HUES64 (cell line): ENCODE results near the gene GALNTL6.
"Not testable (repeated sequence)": the region's sequence is repeated elsewhere in the genome, so short reads cannot be mapped to it uniquely, and the experiment has no call there.

Experiments
- H3K27ac ChIP-seq: 2 replicates; pipeline ENCODE4 v1.7.0; 2013; ENCODE audit warnings: low read depth, low read length, inconsistent platforms
- H3K27me3 ChIP-seq: 2 replicates; pipeline ENCODE4 v1.6.1; 2013; ENCODE audit warnings: mild to moderate bottlenecking, low read length; ENCODE audit not compliant: insufficient read depth
- H3K36me3 ChIP-seq: 2 replicates; pipeline ENCODE4 v1.6.1; 2013; ENCODE audit warnings: mild to moderate bottlenecking, low read length; ENCODE audit not compliant: insufficient read depth
- H3K4me1 ChIP-seq: 2 replicates; pipeline ENCODE4 v1.6.1; 2013; ENCODE audit warnings: mild to moderate bottlenecking, low read length, moderate library complexity; ENCODE audit not compliant: insufficient read depth
- H3K4me3 ChIP-seq: 2 replicates; pipeline ENCODE4 v1.5.1; 2013; ENCODE audit warnings: mild to moderate bottlenecking, low read length, moderate library complexity
- H3K9ac ChIP-seq: 2 replicates; pipeline ENCODE4 v1.6.1; 2013; ENCODE audit warnings: mild to moderate bottlenecking, low read depth, low read length
- H3K9me3 ChIP-seq: 2 replicates; pipeline ENCODE4 v1.6.1; 2013; ENCODE audit warnings: low read depth, low read length; ENCODE audit not compliant: insufficient read depth
- WGBS: fragments of 150-250, 120-280 bp; methylation state at CpG from one replicate; pipeline ENCODE4 v1.1.7; 2013; ENCODE audit warnings: missing lambda C conversion rate; 5-methylcytosine and 5-hydroxymethylcytosine counted together

Gene GALNTL6

GRCh38 chr4:172698256-172698655 lies 885.1 kb downstream of the GALNTL6 start:
- WGBS: 54% methylated on average over 4 of the region's 4 CpGs

GRCh38 chr4:172705565-172705964 lies 892.4 kb downstream of the GALNTL6 start:
- Histone ChIP-seq H3K9me3 (peaks cover 19% of the 10 kb centered on the region), H3K27ac (no peak overlapping the region), H3K4me3 (no peak overlapping the region), H3K36me3 (no peaks in the 10 kb centered on the region), H3K27me3 (no peaks in the 10 kb centered on the region), H3K9ac (no peak overlapping the region), H3K4me1 (peaks cover 25% of the 10 kb centered on the region)

More at GRCh38 chr4:172698256-172698655, 885.1 kb downstream of the GALNTL6 start:
- H3K4me3 ChIP-seq: no peak overlapping the region
- no peaks in the 10 kb centered on the region for H3K9me3 ChIP-seq
- H3K4me1 ChIP-seq: no peaks in the 10 kb centered on the region
- no peak overlapping the region for H3K27ac ChIP-seq
- no peaks in the 10 kb centered on the region for H3K36me3 ChIP-seq
- no peaks in the 10 kb centered on the region for H3K27me3 ChIP-seq
- no peak overlapping the region for H3K9ac ChIP-seq

GRCh38 chr4:172706000-172706399 lies 892.8 kb downstream of the GALNTL6 start:
- Histone ChIP-seq H3K4me1 (peaks cover 25% of the 10 kb centered on the region), H3K27me3 (no peaks in the 10 kb centered on the region), H3K9ac (no peak overlapping the region), H3K9me3 (peaks cover 19% of the 10 kb centered on the region), H3K36me3 (no peaks in the 10 kb centered on the region), H3K4me3 (no peak overlapping the region), H3K27ac (no peak overlapping the region)

GRCh38 chr4:172707622-172708021 lies 894.4 kb downstream of the GALNTL6 start:
- Histone ChIP-seq H3K9ac (no peak overlapping the region), H3K4me1 (peaks cover 25% of the 10 kb centered on the region), H3K36me3 (no peaks in the 10 kb centered on the region), H3K27me3 (no peaks in the 10 kb centered on the region), H3K27ac (no peak overlapping the region), H3K4me3 (no peak overlapping the region), H3K9me3 (peaks cover 19% of the 10 kb centered on the region)
- 92% methylated on average over 1 of the region's 1 CpG for WGBS

- H3K27ac ChIP-seq: no peak overlapping the region
- H3K4me1 ChIP-seq: peaks cover 25% of the 10 kb centered on the region
- no peaks in the 10 kb centered on the region for H3K36me3 ChIP-seq
- WGBS: 94% methylated on average over 5 of the region's 5 CpGs
- no peak overlapping the region for H3K9ac ChIP-seq
- H3K4me3 ChIP-seq: no peak overlapping the region
- H3K27me3 ChIP-seq: no peaks in the 10 kb centered on the region
- peaks cover 19% of the 10 kb centered on the region for H3K9me3 ChIP-seq
These were observed 895.0 kb downstream of the GALNTL6 start for GRCh38 chr4:172708184-172708583.

GRCh38 chr4:172709376-172709775 lies 896.2 kb downstream of the GALNTL6 start:
- WGBS: 11% methylated on average over 1 of the region's 1 CpG
- peaks cover 25% of the 10 kb centered on the region for H3K4me1 ChIP-seq
- H3K9ac ChIP-seq: no peak overlapping the region
- peaks cover 19% of the 10 kb centered on the region for H3K9me3 ChIP-seq
- no peaks in the 10 kb centered on the region for H3K27me3 ChIP-seq
- no peak overlapping the region for H3K27ac ChIP-seq
- H3K36me3 ChIP-seq: no peaks in the 10 kb centered on the region
- H3K4me3 ChIP-seq: no peak overlapping the region

- 79% methylated on average over 9 of the region's 9 CpGs for WGBS
- Histone ChIP-seq H3K4me1 (no peaks in the 10 kb centered on the region), H3K27me3 (no peaks in the 10 kb centered on the region), H3K36me3 (no peaks in the 10 kb centered on the region), H3K9me3 (no peaks in the 10 kb centered on the region), H3K4me3 (no peak overlapping the region), H3K9ac (no peak overlapping the region), H3K27ac (no peak overlapping the region)
These were observed 903.1 kb downstream of the GALNTL6 start for GRCh38 chr4:172716291-172716690.

GRCh38 chr4:172721659-172722058 lies 908.5 kb downstream of the GALNTL6 start:
- Histone ChIP-seq H3K27me3 (no peaks in the 10 kb centered on the region; the same call in 1 of the 2 replicates), H3K4me3 (no peak overlapping the region), H3K9me3 (no peaks in the 10 kb centered on the region), H3K36me3 (no peaks in the 10 kb centered on the region), H3K4me1 (peaks cover 7% of the 10 kb centered on the region; the same call in 1 of the 2 replicates), H3K9ac (no peak overlapping the region), H3K27ac (no peak overlapping the region)
- 100% methylated on average over 1 of the region's 4 CpGs for WGBS

GRCh38 chr4:172725581-172725980 lies 912.4 kb downstream of the GALNTL6 start:
- Histone ChIP-seq H3K4me3 (no peak overlapping the region), H3K9ac (no peak overlapping the region), H3K9me3 (no peaks in the 10 kb centered on the region), H3K27ac (no peak overlapping the region), H3K36me3 (no peaks in the 10 kb centered on the region), H3K4me1 (peaks cover 8% of the 10 kb centered on the region; the same call in 1 of the 2 replicates), H3K27me3 (no peaks in the 10 kb centered on the region; the same call in 1 of the 2 replicates)
- whole genome bisulfite sequencing: 60% methylated on average over 3 of the region's 3 CpGs

GRCh38 chr4:172726001-172726423 lies 912.8 kb downstream of the GALNTL6 start:
- Histone ChIP-seq H3K4me3 (no peak overlapping the region), H3K36me3 (no peaks in the 10 kb centered on the region), H3K27me3 (no peaks in the 10 kb centered on the region; the same call in 1 of the 2 replicates), H3K9me3 (0 out of 2 replicates have a peak, but pooled peaks cover under 1% of the 10 kb centered on the region), H3K9ac (no peak overlapping the region), H3K27ac (no peak overlapping the region), H3K4me1 (peaks cover 8% of the 10 kb centered on the region; the same call in 1 of the 2 replicates)
- 32% methylated on average over 15 of the region's 15 CpGs for whole genome bisulfite sequencing

GRCh38 chr4:172727631-172728030 lies 914.4 kb downstream of the GALNTL6 start:
- no peaks in the 10 kb centered on the region; the same call in 1 of the 2 replicates for H3K27me3 ChIP-seq
- H3K4me1 ChIP-seq: peaks cover 8% of the 10 kb centered on the region; the same call in 1 of the 2 replicates
- no peaks in the 10 kb centered on the region for H3K36me3 ChIP-seq
- 96% methylated on average over 4 of the region's 4 CpGs for WGBS
- 0 out of 2 replicates have a peak, but pooled peaks cover 14% of the 10 kb centered on the region for H3K9me3 ChIP-seq
- H3K4me3 ChIP-seq: no peak overlapping the region
- no peak overlapping the region for H3K9ac ChIP-seq
- H3K27ac ChIP-seq: no peak overlapping the region

- not testable (repeated sequence) for H3K36me3 ChIP-seq, H3K27me3 ChIP-seq, H3K4me1 ChIP-seq, H3K9ac ChIP-seq, H3K27ac ChIP-seq, H3K4me3 ChIP-seq
- WGBS: 99% methylated on average over 3 of the region's 3 CpGs
- peaks cover 54% of the 10 kb centered on the region for H3K9me3 ChIP-seq
These were observed 920.4 kb downstream of the GALNTL6 start for GRCh38 chr4:172733645-172734044.
